HCT116 (cell line): Measurements from ENCODE around the gene GMDS. TPM values are rescaled to one million over a fixed set of nuclear protein-coding genes. Genes with fewer than 3 reads are reported as not detected.

ENCODE experiments used
- ATAC-seq: fragments of 200-7000 bp; cut with Tn5 transposase; 2 replicates; pipeline ENCODE4 v1.9.1; 2020; ENCODE audit warnings: mild to moderate bottlenecking, moderate library complexity
- BruUV-seq: library from RNA; stranded (reverse); fragments of 400-500 nt; replicated peaks from 2 replicates; lab custom pipeline; 2021; lab: Mats Ljungman, UMichigan
- CTCF ChIA-PET: fragments of 300-600 bp; sonication (Branson Sonifier 250); formaldehyde crosslinking; loops from one replicate; lab custom pipeline; 2021; ENCODE audit warnings: antibody characterized with exemption; lab: Charles Lee
- POLR2A ChIA-PET: fragments of 300-600, 350-600 bp; sonication (Branson Sonifier 250); formaldehyde crosslinking; loops from one replicate; lab custom pipeline; 2021; ENCODE audit warnings: antibody characterized with exemption; lab: Charles Lee
- RAD21 ChIA-PET, 2 experiments: fragments of 300-600 bp; sonication (Branson Sonifier 250); formaldehyde crosslinking; loops; one replicate each; lab custom pipeline; 2023; ENCODE audit warnings: low total read pairs in 2 of 2; ENCODE audit not compliant: uncharacterized antibody in 2 of 2, unreplicated experiment in 2 of 2, low non-redundant PET in 1 of 2; lab: Charles Lee
- DNase-seq: peaks from one replicate; pipeline ENCODE4 v3.0.0-alpha.2; 2010; ENCODE audit warnings: low read depth, low spot score
- H2AFZ ChIP-seq: fragments of 200-600 bp; shearing (Covaris generic), sonication (generic); 2 replicates; pipeline ENCODE4 v1.6.1; 2017; ENCODE audit warnings: low read depth, mixed run types, mixed read lengths, antibody characterized with exemption, low read length; ENCODE audit not compliant: poor library complexity, severe bottlenecking
- H3K27ac ChIP-seq: 2 replicates; pipeline ENCODE4 v1.5.1; 2012; ENCODE audit warnings: low read depth, low read length
- H3K27me3 ChIP-seq: fragments of 200-600 bp; sonication (generic); 2 replicates; pipeline ENCODE4 v1.6.1; 2016; ENCODE audit warnings: mixed run types, low read length, mixed read lengths; ENCODE audit not compliant: insufficient read depth
- H3K36me3 ChIP-seq, 2 experiments: fragments of 200-500 bp in 1 of 2; fragments of 200-600 bp in 1 of 2; sonication (Bioruptor generic) in 1 of 2; sonication (generic) in 1 of 2; 2 replicates each; pipeline versions ENCODE4 v1.5.1 to v1.6.1; 2014 to 2016; ENCODE audit warnings: low read length in 2 of 2, inconsistent platforms in 1 of 2, mixed read lengths in 1 of 2, mixed run types in 1 of 2; ENCODE audit not compliant: insufficient read depth in 2 of 2, control insufficient read depth in 1 of 2
- H3K4me1 ChIP-seq, 2 experiments: fragments of 200-600 bp in 1 of 2; sonication (generic) in 1 of 2; 2 replicates each; pipeline versions ENCODE4 v1.5.1 to v1.6.1; 2012 to 2017; ENCODE audit warnings: low read length in 2 of 2, inconsistent platforms in 1 of 2, mild to moderate bottlenecking in 1 of 2, mixed read lengths in 1 of 2, mixed run types in 1 of 2, moderate library complexity in 1 of 2; ENCODE audit not compliant: insufficient read depth in 2 of 2, control insufficient read depth in 1 of 2
- H3K4me2 ChIP-seq: fragments of 200-600 bp; sonication (generic); 2 replicates; pipeline ENCODE4 v1.6.1; 2017; ENCODE audit warnings: mixed run types, low read length, mixed read lengths
- H3K4me3 ChIP-seq, 2 experiments: fragments of 200-600 bp in 1 of 2; sonication (generic) in 1 of 2; replicated peaks in 1 of 2; 2 replicates each; pipeline ENCODE4 v1.5.1; 2011 to 2016; ENCODE audit warnings: low read length in 2 of 2, control low read depth in 1 of 2, low read depth in 1 of 2, mild to moderate bottlenecking in 1 of 2, mixed read lengths in 1 of 2, mixed run types in 1 of 2
- H3K79me2 ChIP-seq: fragments of 200-600 bp; sonication (generic); 2 replicates; pipeline ENCODE4 v1.6.1; 2017; ENCODE audit warnings: mild to moderate bottlenecking, mixed run types, low read length, moderate library complexity, mixed read lengths; ENCODE audit not compliant: insufficient read depth
- H3K9ac ChIP-seq: fragments of 200-600 bp; sonication (generic); 2 replicates; pipeline ENCODE4 v1.6.1; 2016; ENCODE audit warnings: low read length, mixed read lengths
- H3K9me2 ChIP-seq: fragments of 200-600 bp; sonication (generic), shearing (Covaris generic); 2 replicates; pipeline ENCODE4 v1.6.1; 2017; ENCODE audit warnings: mixed run types, mild to moderate bottlenecking, moderate library complexity; ENCODE audit not compliant: insufficient read depth
- H3K9me3 ChIP-seq, 2 experiments: fragments of 200-500 bp in 1 of 2; fragments of 200-600 bp in 1 of 2; sonication (Bioruptor generic) in 1 of 2; sonication (generic) in 1 of 2; 2 replicates each; pipeline ENCODE4 v1.6.1; 2014 to 2017; ENCODE audit warnings: low read length in 2 of 2, mixed read lengths in 2 of 2, inconsistent platforms in 1 of 2, low read depth in 1 of 2, mild to moderate bottlenecking in 1 of 2, mixed run types in 1 of 2, moderate library complexity in 1 of 2; ENCODE audit not compliant: control insufficient read depth in 1 of 2, insufficient read depth in 1 of 2
- H4K20me1 ChIP-seq: fragments of 200-600 bp; sonication (generic), shearing (Covaris generic); 2 replicates; pipeline ENCODE4 v1.6.1; 2017; ENCODE audit warnings: mixed run types, mild to moderate bottlenecking, moderate library complexity; ENCODE audit not compliant: insufficient read depth
- CBX3 ChIP-seq: IDR thresholded peaks from 2 replicates; pipeline ENCODE4 v1.6.1; 2012; ENCODE audit warnings: low read depth
- CEBPB ChIP-seq: IDR thresholded peaks from 2 replicates; pipeline ENCODE4 v1.6.1; 2012; ENCODE audit warnings: low read depth
- CTCF ChIP-seq, 3 experiments: fragments of 200-600 bp in 1 of 3; sonication (generic) in 1 of 3; IDR thresholded peaks in 2 of 3; conservative IDR thresholded peaks in 1 of 3; 2 replicates each; pipeline ENCODE4 v1.5.1; 2012 to 2017; ENCODE audit warnings: low read depth in 2 of 3, low read length in 2 of 3, antibody characterized with exemption in 1 of 3, borderline replicate concordance in 1 of 3, control low read depth in 1 of 3, mild to moderate bottlenecking in 1 of 3, mixed read lengths in 1 of 3, mixed run types in 1 of 3, moderate library complexity in 1 of 3; ENCODE audit not compliant: insufficient read depth in 1 of 3
- EGR1 ChIP-seq: IDR thresholded peaks from 2 replicates; pipeline ENCODE4 v1.6.1; 2012; ENCODE audit warnings: low read depth
- EZH2 ChIP-seq: fragments of 200-600 bp; sonication (generic); IDR thresholded peaks from 2 replicates; pipeline ENCODE4 v1.6.1; 2017; ENCODE audit warnings: antibody characterized with exemption, mixed run types
- EZH2phosphoT487 ChIP-seq: fragments of 200-600 bp; IDR thresholded peaks from 2 replicates; pipeline ENCODE4 v1.6.1; 2018; ENCODE audit warnings: antibody characterized with exemption, borderline replicate concordance
- JUND ChIP-seq: IDR thresholded peaks from 2 replicates; pipeline ENCODE4 v1.6.1; 2012
- MAX ChIP-seq: IDR thresholded peaks from 2 replicates; pipeline ENCODE4 v1.6.1; 2012
- POLR2AphosphoS5 ChIP-seq: IDR thresholded peaks from 2 replicates; pipeline ENCODE4 v1.6.1; 2011; ENCODE audit warnings: mild to moderate bottlenecking, low read depth, low read length, moderate library complexity
- SIN3A ChIP-seq: IDR thresholded peaks from 2 replicates; pipeline ENCODE4 v1.6.1; 2012; ENCODE audit warnings: low read depth
- SP1 ChIP-seq: IDR thresholded peaks from 2 replicates; pipeline ENCODE4 v1.6.1; 2012; ENCODE audit warnings: low read depth
- SRF ChIP-seq: IDR thresholded peaks from 2 replicates; pipeline ENCODE4 v1.6.1; 2012; ENCODE audit warnings: low read depth
- YY1 ChIP-seq: IDR thresholded peaks from 2 replicates; pipeline ENCODE4 v1.6.1; 2011; ENCODE audit warnings: low read length, low read depth, moderate library complexity, mild to moderate bottlenecking; ENCODE audit not compliant: insufficient replicate concordance; ENCODE audit errors: extremely low read depth
- ZFX ChIP-seq: fragments of 450-650 bp; IDR thresholded peaks from 2 replicates; pipeline ENCODE4 v1.6.1; 2017
- ZNF274 ChIP-seq: fragments of 200-500 bp; sonication (Bioruptor generic); IDR thresholded peaks from 2 replicates; pipeline ENCODE4 v1.6.1; 2014; ENCODE audit warnings: mild to moderate bottlenecking, low read depth, low read length, inconsistent platforms
- intact Hi-C: fragments of 100-400 bp; cut with micrococcal nuclease; formaldehyde crosslinking; loops from 2 replicates; pipeline ENCODE4 v1.10.0; 2022
- total RNA-seq: library from RNA; stranded (reverse); gene quantifications from one replicate; pipeline ENCODE4 v1.2.1, GENCODE V29; 2021; ENCODE audit not compliant: unreplicated experiment

Gene GMDS
- total RNA-seq, 1 experiment from 2014 or later = 34.4 TPM

- DNase-seq = no peak
- ChIA-PET CTCF (no interaction called here), POLR2A (no interaction called here), RAD21 (no interaction called here)
- no peak overlapping the region for H3K27ac ChIP-seq
- TF ChIP-seq EZH2phosphoT487 (no peak), CBX3 (no peak), MAX (no peak), ZNF274 (no peak), POLR2AphosphoS5 (no peak)
- H3K27me3 ChIP-seq = no peaks in the 10 kb centered on the region
- ATAC-seq = no peak
- H3K9me2 ChIP-seq = no peaks in the 10 kb centered on the region
- H3K9me3 ChIP-seq = no peaks in the 10 kb centered on the region
- H3K4me2 ChIP-seq = no peak overlapping the region
- H3K4me1 ChIP-seq = peaks cover 0 to 3% of the 10 kb centered on the region in 2 experiments; a peak in 2 of 4 replicates
- BruUV-seq = no TSS peak
- no peaks in the 10 kb centered on the region for H4K20me1 ChIP-seq
- H2AFZ ChIP-seq = no peak overlapping the region
- H3K36me3 ChIP-seq = no peaks in the 10 kb centered on the region
- intact Hi-C loops = no loop called here
- no peak overlapping the region for H3K4me3 ChIP-seq
- no peak overlapping the region for H3K9ac ChIP-seq
- H3K79me2 ChIP-seq = no peaks in the 10 kb centered on the region
Measured at GRCh38 chr6:1701668-1702353, 543.6 kb downstream of the GMDS start.

- no peak overlapping the region for H3K4me3 ChIP-seq
- H3K4me1 ChIP-seq = peaks cover 0 to 3% of the 10 kb centered on the region in 2 experiments; a peak in 2 of 4 replicates
- H3K9ac ChIP-seq = no peak overlapping the region
- ATAC-seq (no peak), DNase-seq (no peak)
- intact Hi-C loops = no loop called here
- H3K4me2 ChIP-seq = no peak overlapping the region
- no peaks in the 10 kb centered on the region for H3K36me3 ChIP-seq
- H2AFZ ChIP-seq = no peak overlapping the region
- no peaks in the 10 kb centered on the region for H3K9me2 ChIP-seq
- BruUV-seq = no TSS peak
- H3K27me3 ChIP-seq = no peaks in the 10 kb centered on the region
- H3K9me3 ChIP-seq = no peaks in the 10 kb centered on the region
- H4K20me1 ChIP-seq = no peaks in the 10 kb centered on the region
- ChIA-PET RAD21 (no interaction called here), POLR2A (no interaction called here), CTCF (no interaction called here)
- no peaks in the 10 kb centered on the region for H3K79me2 ChIP-seq
- no peak overlapping the region for H3K27ac ChIP-seq
- no peak for TF ChIP-seq EZH2
- TF ChIP-seq CTCF (IDR thresholded peaks at IDR 0.05 in 2 of 3, conservative IDR thresholded peaks at IDR 0.05 in 1 of 3; ENCODE audit: borderline replicate concordance in 1 of 3, insufficient read depth in 1 of 3, low read depth in 2 of 3, low read length in 2 of 3) = no peak
- TF ChIP-seq POLR2AphosphoS5 = no peak
- no peak for TF ChIP-seq YY1
- TF ChIP-seq CBX3 = no peak
- no peak for TF ChIP-seq EGR1
- TF ChIP-seq CEBPB = no peak
- TF ChIP-seq ZFX = no peak
- no peak for TF ChIP-seq SIN3A
- TF ChIP-seq ZNF274 = no peak
- no peak for TF ChIP-seq JUND
- TF ChIP-seq SP1 = no peak
- TF ChIP-seq EZH2phosphoT487 = no peak
- no peak for TF ChIP-seq SRF
Measured at GRCh38 chr6:1700278-1700967, 545.0 kb downstream of the GMDS start.
